ENCODE results near the gene ZCWPW1.

The ZCWPW1 gene

GRCh38 chr7:100428199-100428966, at the start of gene ZCWPW1:
ZCWPW1 (minus strand) TSS chr7:100428703; CDS start chr7:100420649, 8,054 bp downstream.
- DNase-seq (ENCODE audit: low read depth in 2 of 2) = peak; percentile 95 to 98

GRCh38 chr7:100477871-100478267, 49.4 kb upstream of the ZCWPW1 start:
- no peak for DNase-seq (ENCODE audit: low read depth in 2 of 2)

- peak in 1 of 2 donors; percentile 23 for DNase-seq (ENCODE audit: low read depth in 2 of 2)
These were observed 48.7 kb upstream of the ZCWPW1 start for GRCh38 chr7:100476903-100477870.

GRCh38 chr7:100476101-100476780, 47.7 kb upstream of the ZCWPW1 start:
- DNase-seq (ENCODE audit: low read depth in 2 of 2) = no peak

- no peak for DNase-seq (ENCODE audit: low read depth in 2 of 2)
These were observed 47.0 kb upstream of the ZCWPW1 start for GRCh38 chr7:100475549-100475948.

GRCh38 chr7:100472854-100473499, 44.5 kb upstream of the ZCWPW1 start:
- DNase-seq (ENCODE audit: low read depth in 2 of 2) = no peak

GRCh38 chr7:100472121-100472851, 43.8 kb upstream of the ZCWPW1 start:
- DNase-seq (ENCODE audit: low read depth in 2 of 2) = no peak

- DNase-seq (ENCODE audit: low read depth in 2 of 2) = no peak
These were observed 42.5 kb upstream of the ZCWPW1 start for GRCh38 chr7:100471021-100471420.

GRCh38 chr7:100469227-100470044, 40.9 kb upstream of the ZCWPW1 start:
- peak; percentile 87 to 88 for DNase-seq (ENCODE audit: low read depth in 2 of 2)

GRCh38 chr7:100467638-100468373, 39.3 kb upstream of the ZCWPW1 start:
- no peak for DNase-seq (ENCODE audit: low read depth in 2 of 2)

GRCh38 chr7:100466653-100467605, 38.4 kb upstream of the ZCWPW1 start:
- no peak for DNase-seq (ENCODE audit: low read depth in 2 of 2)

- no peak for DNase-seq (ENCODE audit: low read depth in 2 of 2)
These were observed 37.3 kb upstream of the ZCWPW1 start for GRCh38 chr7:100465702-100466311.

GRCh38 chr7:100465299-100465698, 36.8 kb upstream of the ZCWPW1 start:
- DNase-seq (ENCODE audit: low read depth in 2 of 2) = no peak

- no peak for DNase-seq (ENCODE audit: low read depth in 2 of 2)
These were observed 36.3 kb upstream of the ZCWPW1 start for GRCh38 chr7:100464791-100465190.

- DNase-seq (ENCODE audit: low read depth in 2 of 2) = no peak
These were observed 35.7 kb upstream of the ZCWPW1 start, which contains the start of gene SPACDR for GRCh38 chr7:100464210-100464660. SPACDR (minus strand) TSS chr7:100464260; CDS start chr7:100464025, 235 bp downstream.

GRCh38 chr7:100457033-100457432, 28.5 kb upstream of the ZCWPW1 start:
- DNase-seq (ENCODE audit: low read depth in 2 of 2) = no peak

GRCh38 chr7:100456562-100456961, 28.1 kb upstream of the ZCWPW1 start:
- DNase-seq (ENCODE audit: low read depth in 2 of 2) = no peak

Measured in stimulated activated CD4-positive, alpha-beta T cell treated with anti-CD3 and anti-CD28 coated beads, Interleukin-1b, Interleukin-23, amount 100 ng/mL, for 4 hours (primary cell).